Right lobe of liver (tissue), 4 donors: ENCODE measurements around the gene ARHGAP15.

Experiments
- CTCF ChIP-seq, 4 donors: fragments of 200-600 bp in 3 of 4; fragments of 450-650 bp in 1 of 4; IDR thresholded peaks; one replicate each; pipeline versions ENCODE4 v1.5.1 to v1.8.0; 2016 to 2022; ENCODE audit warnings: antibody characterized with exemption in 4 of 4, mild to moderate bottlenecking in 2 of 4
- POLR2A ChIP-seq: fragments of 450-650 bp; IDR thresholded peaks from one replicate; pipeline ENCODE4 v1.6.1; 2017; ENCODE audit warnings: antibody characterized with exemption, mild to moderate bottlenecking
- donor health status: DM: no; HTN: no; CAD: no.
- donor health status: DM: no; HTN: no; CAD: no.
- donor health status: DM: no; HTN: yes; CAD: no.

- no peak for TF ChIP-seq CTCF (IDR thresholded peaks at IDR 0.05)
- no peak for TF ChIP-seq POLR2A
These were observed 516.9 kb downstream of the ARHGAP15 start for GRCh38 chr2:143645921-143646645.
